H1 (cell line): Measurements from ENCODE around the gene TRIAP1. TPM values are rescaled to one million over a fixed set of nuclear protein-coding genes. Genes with fewer than 3 reads are reported as not detected.

ENCODE experiments used
- CHD7 ChIP-seq: fragments of 300-600 bp; sonication (generic); IDR thresholded peaks from 2 replicates; pipeline ENCODE4 v1.7.1; 2012; ENCODE audit warnings: low read length, moderate library complexity, mild to moderate bottlenecking, inconsistent platforms; ENCODE audit not compliant: insufficient replicate concordance
- SIN3A ChIP-seq, 2 experiments: IDR thresholded peaks in 1 of 2; conservative IDR thresholded peaks in 1 of 2; 2 replicates each; pipeline ENCODE4 v1.6.1; 2011 to 2012; ENCODE audit warnings: low read length in 2 of 2, improper control_type of control experiment in 1 of 2, low read depth in 1 of 2, mild to moderate bottlenecking in 1 of 2
- polyA plus RNA-seq, 7 experiments: library from polyadenylated mRNA; depleted of rRNA in 3 of 7; stranded (reverse) in 5 of 7; unstranded in 2 of 7; fragments of >200 nt in 5 of 7; fragments of 200-250 nt in 2 of 7; gene quantifications; 1 replicate in 5 of 7; 2 replicates in 1 of 7; 4 replicates in 1 of 7; pipeline versions ENCODE4 v1.2.1 to v1.2.3, GENCODE V29; 2011 to 2013; ENCODE audit warnings: missing spikeins in 2 of 7, mixed read lengths in 2 of 7
- total RNA-seq: library from RNA; stranded (reverse); fragmentation: NEBNext Ultra II Directional; extraction: Animal tissue kit (Norgen Biotek cat#: 25700); gene quantifications from 2 replicates; pipeline ENCODE4 v1.2.1, GENCODE V29; 2021

Gene TRIAP1
- total and polyA plus RNA-seq, 2 of the 8 experiments (the other 6 are each of a cell fraction or from before 2014, with no cell fraction given): 42.0 to 63.4 TPM

- TF ChIP-seq CHD7: no peak
- no peak for TF ChIP-seq SIN3A (conservative IDR thresholded peaks at IDR 0.05 in 1 of 2, IDR thresholded peaks at IDR 0.05 in 1 of 2; ENCODE audit: low read depth in 1 of 2, low read length in 2 of 2)
Observed at GRCh38 chr12:120480211-120480610, 34.0 kb upstream of the TRIAP1 start (continued).
